ENCODE data around the gene KCTD15.

Gene KCTD15

DNA sequence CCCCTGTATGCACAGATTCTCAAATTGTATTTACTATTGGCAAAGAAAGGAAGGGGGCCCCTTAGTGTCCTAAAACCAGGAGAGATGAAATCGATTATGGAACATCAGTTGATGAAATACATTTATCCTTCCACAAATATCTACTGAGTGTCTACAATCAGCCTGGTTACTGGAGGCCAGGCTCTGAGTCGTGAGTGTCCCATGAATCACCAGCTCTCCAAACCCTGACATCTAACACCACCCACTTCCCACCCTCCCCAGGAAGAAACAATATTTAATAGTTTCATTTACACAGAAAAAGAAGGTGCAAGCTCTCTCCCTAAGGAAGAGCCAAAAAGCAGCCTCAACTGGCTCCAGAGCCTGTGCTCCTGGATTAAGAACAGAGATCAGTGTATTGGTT, 25.2 kb downstream of the KCTD15 start (continued):
- TF ChIP-seq, protein P1, sequence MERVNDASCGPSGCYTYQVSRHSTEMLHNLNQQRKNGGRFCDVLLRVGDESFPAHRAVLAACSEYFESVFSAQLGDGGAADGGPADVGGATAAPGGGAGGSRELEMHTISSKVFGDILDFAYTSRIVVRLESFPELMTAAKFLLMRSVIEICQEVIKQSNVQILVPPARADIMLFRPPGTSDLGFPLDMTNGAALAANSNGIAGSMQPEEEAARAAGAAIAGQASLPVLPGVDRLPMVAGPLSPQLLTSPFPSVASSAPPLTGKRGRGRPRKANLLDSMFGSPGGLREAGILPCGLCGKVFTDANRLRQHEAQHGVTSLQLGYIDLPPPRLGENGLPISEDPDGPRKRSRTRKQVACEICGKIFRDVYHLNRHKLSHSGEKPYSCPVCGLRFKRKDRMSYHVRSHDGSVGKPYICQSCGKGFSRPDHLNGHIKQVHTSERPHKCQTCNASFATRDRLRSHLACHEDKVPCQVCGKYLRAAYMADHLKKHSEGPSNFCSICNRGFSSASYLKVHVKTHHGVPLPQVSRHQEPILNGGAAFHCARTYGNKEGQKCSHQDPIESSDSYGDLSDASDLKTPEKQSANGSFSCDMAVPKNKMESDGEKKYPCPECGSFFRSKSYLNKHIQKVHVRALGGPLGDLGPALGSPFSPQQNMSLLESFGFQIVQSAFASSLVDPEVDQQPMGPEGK (CRISPR knock-in tag; IDR thresholded peaks at IDR 0.05; ENCODE audit: borderline replicate concordance), result no peak
- TF ChIP-seq ZNF70 (CRISPR knock-in tag; IDR thresholded peaks at IDR 0.05), result no peak
- no peak for TF ChIP-seq TOX (CRISPR knock-in tag; IDR thresholded peaks at IDR 0.05; ENCODE audit: borderline replicate concordance)
- TF ChIP-seq, protein P2, sequence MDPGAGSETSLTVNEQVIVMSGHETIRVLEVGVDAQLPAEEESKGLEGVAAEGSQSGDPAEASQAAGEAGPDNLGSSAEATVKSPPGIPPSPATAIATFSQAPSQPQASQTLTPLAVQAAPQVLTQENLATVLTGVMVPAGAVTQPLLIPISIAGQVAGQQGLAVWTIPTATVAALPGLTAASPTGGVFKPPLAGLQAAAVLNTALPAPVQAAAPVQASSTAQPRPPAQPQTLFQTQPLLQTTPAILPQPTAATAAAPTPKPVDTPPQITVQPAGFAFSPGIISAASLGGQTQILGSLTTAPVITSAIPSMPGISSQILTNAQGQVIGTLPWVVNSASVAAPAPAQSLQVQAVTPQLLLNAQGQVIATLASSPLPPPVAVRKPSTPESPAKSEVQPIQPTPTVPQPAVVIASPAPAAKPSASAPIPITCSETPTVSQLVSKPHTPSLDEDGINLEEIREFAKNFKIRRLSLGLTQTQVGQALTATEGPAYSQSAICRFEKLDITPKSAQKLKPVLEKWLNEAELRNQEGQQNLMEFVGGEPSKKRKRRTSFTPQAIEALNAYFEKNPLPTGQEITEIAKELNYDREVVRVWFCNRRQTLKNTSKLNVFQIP (CRISPR knock-in tag; IDR thresholded peaks at IDR 0.05; ENCODE audit: borderline replicate concordance, low read depth), result no peak
- no peak for TF ChIP-seq BACH2 (CRISPR knock-in tag; IDR thresholded peaks at IDR 0.05; ENCODE audit: borderline replicate concordance)
- TF ChIP-seq PPARA (CRISPR knock-in tag; IDR thresholded peaks at IDR 0.05; ENCODE audit: borderline replicate concordance), result no peak

DNA sequence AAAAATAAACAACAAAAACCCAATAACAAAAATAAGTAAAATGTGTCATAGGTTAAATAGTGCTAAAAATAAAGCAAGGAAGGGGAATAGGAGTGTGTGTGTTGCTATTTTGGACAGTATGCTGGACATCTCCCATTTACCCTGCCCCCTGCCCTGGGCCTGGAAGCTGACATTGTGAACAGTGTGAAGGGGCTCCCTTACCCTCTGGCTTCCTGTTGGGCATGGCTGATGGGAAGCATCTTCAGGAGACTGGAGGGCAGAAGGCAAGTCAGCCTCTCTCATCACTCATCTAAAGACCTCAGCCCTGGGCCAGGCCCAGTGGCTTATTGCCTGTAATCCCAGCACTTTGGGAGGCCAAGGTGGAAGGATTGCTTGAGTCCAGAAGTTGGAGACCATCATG, 26.7 kb downstream of the KCTD15 start:
- ATAC-seq, result no peak
- TF ChIP-seq TOX (CRISPR knock-in tag; IDR thresholded peaks at IDR 0.05; ENCODE audit: borderline replicate concordance) (no peak), OSR1 (CRISPR knock-in tag; IDR thresholded peaks at IDR 0.05) (no peak), PPARA (CRISPR knock-in tag; IDR thresholded peaks at IDR 0.05; ENCODE audit: borderline replicate concordance) (no peak), ZNF565 (CRISPR knock-in tag; conservative IDR thresholded peaks at IDR 0.05; ENCODE audit: low read depth) (no peak), ISL1 (CRISPR knock-in tag; IDR thresholded peaks at IDR 0.05) (no peak), ARNTL (CRISPR knock-in tag; IDR thresholded peaks at IDR 0.05; ENCODE audit: borderline replicate concordance, low read depth) (no peak), GLIS3 (CRISPR knock-in tag; IDR thresholded peaks at IDR 0.05) (no peak), ZFP3 (CRISPR knock-in tag; IDR thresholded peaks at IDR 0.05) (no peak), ZC3H10 (CRISPR knock-in tag; IDR thresholded peaks at IDR 0.05) (no peak), SNAI2 (CRISPR knock-in tag; IDR thresholded peaks at IDR 0.05) (no peak), ZNF8 (CRISPR knock-in tag; IDR thresholded peaks at IDR 0.05) (no peak), ZFP30 (CRISPR knock-in tag; IDR thresholded peaks at IDR 0.05) (no peak), BACH2 (CRISPR knock-in tag; IDR thresholded peaks at IDR 0.05; ENCODE audit: borderline replicate concordance) (no peak), ZNF70 (CRISPR knock-in tag; IDR thresholded peaks at IDR 0.05) (no peak), RARB (CRISPR knock-in tag; IDR thresholded peaks at IDR 0.05) (no peak), ESRRG (CRISPR knock-in tag; IDR thresholded peaks at IDR 0.05) (no peak), CSDC2 (CRISPR knock-in tag; IDR thresholded peaks at IDR 0.05) (no peak)
- TF ChIP-seq, protein P3, sequence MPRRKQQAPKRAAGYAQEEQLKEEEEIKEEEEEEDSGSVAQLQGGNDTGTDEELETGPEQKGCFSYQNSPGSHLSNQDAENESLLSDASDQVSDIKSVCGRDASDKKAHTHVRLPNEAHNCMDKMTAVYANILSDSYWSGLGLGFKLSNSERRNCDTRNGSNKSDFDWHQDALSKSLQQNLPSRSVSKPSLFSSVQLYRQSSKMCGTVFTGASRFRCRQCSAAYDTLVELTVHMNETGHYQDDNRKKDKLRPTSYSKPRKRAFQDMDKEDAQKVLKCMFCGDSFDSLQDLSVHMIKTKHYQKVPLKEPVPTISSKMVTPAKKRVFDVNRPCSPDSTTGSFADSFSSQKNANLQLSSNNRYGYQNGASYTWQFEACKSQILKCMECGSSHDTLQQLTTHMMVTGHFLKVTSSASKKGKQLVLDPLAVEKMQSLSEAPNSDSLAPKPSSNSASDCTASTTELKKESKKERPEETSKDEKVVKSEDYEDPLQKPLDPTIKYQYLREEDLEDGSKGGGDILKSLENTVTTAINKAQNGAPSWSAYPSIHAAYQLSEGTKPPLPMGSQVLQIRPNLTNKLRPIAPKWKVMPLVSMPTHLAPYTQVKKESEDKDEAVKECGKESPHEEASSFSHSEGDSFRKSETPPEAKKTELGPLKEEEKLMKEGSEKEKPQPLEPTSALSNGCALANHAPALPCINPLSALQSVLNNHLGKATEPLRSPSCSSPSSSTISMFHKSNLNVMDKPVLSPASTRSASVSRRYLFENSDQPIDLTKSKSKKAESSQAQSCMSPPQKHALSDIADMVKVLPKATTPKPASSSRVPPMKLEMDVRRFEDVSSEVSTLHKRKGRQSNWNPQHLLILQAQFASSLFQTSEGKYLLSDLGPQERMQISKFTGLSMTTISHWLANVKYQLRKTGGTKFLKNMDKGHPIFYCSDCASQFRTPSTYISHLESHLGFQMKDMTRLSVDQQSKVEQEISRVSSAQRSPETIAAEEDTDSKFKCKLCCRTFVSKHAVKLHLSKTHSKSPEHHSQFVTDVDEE (CRISPR knock-in tag; IDR thresholded peaks at IDR 0.05), result no peak
- TF ChIP-seq, protein P2 (CRISPR knock-in tag; IDR thresholded peaks at IDR 0.05; ENCODE audit: borderline replicate concordance, low read depth), result no peak
- TF ChIP-seq, protein P4, sequence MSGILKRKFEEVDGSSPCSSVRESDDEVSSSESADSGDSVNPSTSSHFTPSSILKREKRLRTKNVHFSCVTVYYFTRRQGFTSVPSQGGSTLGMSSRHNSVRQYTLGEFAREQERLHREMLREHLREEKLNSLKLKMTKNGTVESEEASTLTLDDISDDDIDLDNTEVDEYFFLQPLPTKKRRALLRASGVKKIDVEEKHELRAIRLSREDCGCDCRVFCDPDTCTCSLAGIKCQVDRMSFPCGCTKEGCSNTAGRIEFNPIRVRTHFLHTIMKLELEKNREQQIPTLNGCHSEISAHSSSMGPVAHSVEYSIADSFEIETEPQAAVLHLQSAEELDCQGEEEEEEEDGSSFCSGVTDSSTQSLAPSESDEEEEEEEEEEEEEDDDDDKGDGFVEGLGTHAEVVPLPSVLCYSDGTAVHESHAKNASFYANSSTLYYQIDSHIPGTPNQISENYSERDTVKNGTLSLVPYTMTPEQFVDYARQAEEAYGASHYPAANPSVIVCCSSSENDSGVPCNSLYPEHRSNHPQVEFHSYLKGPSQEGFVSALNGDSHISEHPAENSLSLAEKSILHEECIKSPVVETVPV (CRISPR knock-in tag; IDR thresholded peaks at IDR 0.05), result no peak

DNA sequence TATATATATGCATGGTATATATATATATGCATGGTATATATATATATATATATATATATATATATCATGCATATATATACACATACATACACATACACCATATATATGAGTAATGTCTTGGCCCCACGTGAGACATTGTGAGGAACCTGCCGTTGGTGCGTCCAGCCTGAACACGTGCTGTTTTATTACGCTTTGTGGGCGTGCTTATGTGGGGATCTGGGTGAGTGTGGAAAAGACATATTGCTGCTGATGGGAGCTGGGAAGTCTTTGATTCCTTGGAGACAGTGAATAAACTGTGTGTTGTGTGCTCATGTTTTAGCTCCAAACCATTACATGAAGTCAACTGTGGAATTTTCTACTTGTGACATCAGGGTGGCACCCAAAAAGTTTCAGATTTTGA, 28.9 kb downstream of the KCTD15 start:
- TF ChIP-seq GLIS3 (CRISPR knock-in tag; IDR thresholded peaks at IDR 0.05) (no peak), ZNF565 (CRISPR knock-in tag; conservative IDR thresholded peaks at IDR 0.05; ENCODE audit: low read depth) (no peak)
- no peak for ATAC-seq
